ENCODE results near the gene PTPRC.

The PTPRC gene

DNA sequence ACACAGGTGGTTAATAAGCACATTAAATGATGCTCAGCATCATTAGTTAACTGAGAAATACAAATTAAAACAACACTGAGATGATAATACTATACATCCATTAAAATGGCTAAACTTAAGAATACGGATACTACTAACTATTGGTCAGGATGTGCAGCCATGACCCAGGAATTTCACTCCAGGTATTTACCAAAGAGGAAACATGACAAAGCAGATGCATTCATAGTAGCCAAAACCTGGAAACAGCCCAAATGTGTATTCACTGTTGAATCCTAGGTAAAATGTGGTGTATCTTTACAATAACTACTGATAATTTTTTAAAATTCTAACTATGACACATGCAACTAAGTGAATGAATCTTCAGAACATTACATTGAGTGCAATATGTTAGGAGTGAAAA lies 73.0 kb downstream of the PTPRC start:
- DNase-seq: no peak

DNA sequence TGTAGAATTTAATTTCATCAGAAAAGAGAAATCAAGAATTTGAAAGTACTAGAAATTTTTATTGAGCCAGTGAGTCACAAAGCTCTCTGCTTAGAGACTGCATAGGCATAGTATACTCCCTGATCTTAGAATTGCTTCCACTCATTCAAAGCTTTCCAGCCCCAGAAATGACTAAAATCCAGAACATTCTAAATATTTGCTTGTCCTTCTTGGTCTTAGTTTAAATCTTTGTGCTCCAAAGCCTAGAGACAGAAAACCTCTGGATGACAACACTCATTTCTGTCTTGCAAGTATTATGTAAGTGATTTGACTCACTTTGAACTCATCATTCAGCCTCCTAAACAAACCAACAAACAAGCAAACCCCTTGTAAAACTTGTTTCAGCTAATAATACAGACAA lies 74.2 kb downstream of the PTPRC start:
- no peak for DNase-seq

DNA sequence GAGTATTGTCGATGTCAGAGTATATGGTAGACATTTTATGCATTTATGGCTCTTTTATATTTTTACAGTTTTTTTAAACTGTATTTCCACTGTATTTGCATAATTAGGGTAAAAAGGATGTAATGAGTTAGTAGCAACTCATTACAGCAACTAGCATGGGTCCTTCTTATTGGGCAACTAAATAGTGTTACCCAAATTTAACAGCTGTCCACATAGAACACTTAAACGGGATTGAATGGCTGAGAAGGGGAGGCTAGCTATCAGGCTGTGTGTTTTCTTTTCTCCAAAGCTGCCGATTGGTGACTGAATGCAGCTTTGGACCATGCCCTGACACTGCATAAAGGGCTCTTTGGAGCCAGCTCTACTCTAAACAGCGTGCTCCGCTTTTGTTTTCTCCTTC lies 75.4 kb downstream of the PTPRC start:
- DNase-seq: no peak

DNA sequence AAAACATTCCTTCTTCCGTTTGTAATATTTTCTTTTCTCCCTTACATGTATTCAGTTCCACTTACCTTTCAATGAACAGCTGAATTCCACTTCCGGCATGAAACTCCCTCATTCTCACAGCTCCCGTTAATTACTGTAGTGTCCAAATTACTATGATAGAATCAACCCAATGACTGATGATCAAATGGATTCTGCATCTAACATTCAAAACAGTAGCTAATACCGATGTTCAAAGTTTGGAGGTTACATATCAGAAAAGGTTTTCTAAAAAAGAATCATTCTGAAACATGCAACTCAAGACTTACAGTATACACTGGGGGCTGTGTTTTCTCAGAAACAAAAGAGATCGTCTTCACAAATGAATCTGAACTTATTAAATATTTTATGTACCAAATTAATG lies 77.2 kb downstream of the PTPRC start:
- DNase-seq: no peak

DNA sequence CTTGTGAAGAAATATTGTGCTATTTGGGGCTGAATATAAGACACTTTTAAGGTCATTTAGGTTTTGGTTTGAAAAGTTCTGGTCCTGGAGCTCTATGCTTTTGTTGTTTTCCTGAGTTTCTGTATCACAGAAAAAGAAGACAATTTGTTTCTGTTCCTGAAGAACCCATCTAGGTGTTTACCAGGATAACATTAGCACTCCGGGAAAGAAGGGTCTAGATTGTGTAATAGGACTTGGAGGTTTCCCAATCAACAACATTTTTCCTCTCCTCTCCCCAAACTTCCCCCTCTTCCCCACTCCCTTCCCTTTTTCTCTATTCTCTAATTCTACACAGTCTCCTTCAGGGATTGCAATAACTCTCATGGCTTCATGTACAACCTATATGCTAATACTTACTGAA lies 78.7 kb downstream of the PTPRC start:
- no peak for DNase-seq

DNA sequence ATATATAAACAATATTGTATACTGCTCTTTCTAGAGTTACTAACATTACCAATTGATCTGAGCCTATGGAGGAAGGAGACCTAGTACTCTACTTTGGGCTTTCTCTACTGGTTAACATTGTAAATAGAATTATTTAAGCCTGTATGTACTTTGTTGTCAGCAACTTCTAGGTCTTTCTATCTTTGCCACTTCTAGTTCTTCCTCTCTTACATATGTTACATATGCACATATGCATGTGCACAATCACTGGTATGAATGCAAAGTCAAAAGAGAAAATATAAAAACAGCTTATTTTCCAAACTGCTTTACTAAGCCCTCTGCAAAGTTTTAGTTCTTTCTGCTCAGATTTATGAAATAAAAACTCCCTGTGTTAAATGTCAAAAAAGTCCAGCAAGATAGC lies 84.3 kb downstream of the PTPRC start:
- no peak for DNase-seq

DNA sequence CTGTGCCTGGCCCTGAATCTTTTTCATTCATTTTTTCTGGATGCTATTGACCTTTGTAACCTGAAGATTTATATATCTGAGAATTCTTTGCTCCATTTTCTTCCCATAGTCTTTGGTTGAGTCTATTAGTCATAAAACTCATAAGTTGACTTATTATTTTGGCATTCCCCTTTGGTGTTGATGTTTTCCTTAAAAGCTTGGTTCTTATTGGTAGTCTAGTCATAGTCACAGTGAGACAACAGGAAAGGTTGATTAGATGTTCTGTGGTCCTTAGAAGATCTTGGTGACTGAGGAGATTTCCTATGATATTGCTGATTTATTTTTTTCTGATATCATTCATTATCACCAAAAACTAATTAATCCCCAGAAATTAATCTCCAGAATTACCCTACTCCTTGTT lies 86.2 kb downstream of the PTPRC start:
- no peak for DNase-seq

DNA sequence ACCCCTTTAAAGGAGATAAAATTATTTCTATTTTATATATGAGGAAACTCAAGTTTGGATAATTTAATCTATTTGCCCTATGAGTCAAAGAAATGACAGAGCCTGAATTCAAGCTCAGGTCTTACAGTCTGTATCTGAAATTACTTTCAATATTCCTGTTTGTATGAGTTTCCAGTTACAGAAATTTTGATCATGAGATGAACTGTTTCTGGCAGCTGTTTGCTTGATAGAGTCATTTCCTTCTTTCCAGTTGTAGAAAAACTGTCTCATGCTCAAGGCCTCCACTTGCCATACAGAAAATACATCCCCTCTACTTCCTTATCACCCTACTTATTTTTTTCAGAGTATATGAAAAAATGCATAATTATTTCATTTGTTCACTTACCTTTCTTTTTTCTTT lies 87.6 kb downstream of the PTPRC start:
- DNase-seq: no peak

DNA sequence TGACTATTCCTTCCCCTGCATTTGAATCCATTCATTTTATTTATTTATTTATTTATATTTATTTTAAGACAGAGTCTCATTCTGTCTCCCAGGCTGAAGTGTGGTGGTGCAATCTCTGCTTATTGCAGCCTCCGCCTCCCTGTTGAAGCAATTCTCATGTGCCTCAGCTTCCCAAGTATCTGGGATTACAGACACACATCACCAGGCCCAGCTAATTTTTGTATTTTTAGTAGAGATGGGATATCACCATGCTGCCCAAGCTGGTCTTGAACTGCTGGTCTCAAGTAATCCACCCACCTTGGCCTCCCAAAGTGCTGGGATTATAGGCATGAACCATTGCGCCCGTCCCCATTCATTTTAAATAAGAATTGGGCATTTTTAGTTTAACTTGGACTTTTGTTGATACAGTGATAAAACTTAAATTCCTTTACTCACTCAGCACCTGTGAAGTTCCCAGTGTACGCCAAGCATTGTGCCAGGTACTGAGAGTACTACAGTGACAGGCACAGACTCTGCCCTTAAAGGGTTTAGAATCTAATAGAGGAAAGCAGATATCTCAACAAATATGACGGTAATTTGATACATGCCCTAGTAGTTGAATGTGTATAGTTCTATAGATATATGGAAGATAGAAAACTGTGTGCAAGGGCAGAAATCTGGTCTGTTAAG lies 90.5 kb downstream of the PTPRC start:
- no peak for DNase-seq

DNA sequence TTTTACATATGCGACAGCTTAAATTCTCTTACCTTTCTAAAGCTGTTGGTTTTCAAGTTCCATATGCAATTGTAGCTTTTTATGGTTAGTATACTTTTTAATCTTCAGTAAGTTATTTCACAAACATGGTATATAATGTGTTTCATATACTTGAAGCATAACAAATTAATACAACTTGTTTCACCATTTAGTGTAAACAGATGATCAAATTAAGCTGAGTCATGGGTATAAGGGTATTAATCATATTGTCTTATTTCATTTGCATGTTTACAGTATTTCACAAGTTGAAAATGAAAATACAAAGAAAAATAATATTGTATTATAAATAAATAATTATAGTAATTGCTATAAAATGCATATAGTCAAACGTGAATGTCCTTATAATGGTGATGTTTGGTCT lies 92.1 kb downstream of the PTPRC start:
- DNase-seq: no peak

DNA sequence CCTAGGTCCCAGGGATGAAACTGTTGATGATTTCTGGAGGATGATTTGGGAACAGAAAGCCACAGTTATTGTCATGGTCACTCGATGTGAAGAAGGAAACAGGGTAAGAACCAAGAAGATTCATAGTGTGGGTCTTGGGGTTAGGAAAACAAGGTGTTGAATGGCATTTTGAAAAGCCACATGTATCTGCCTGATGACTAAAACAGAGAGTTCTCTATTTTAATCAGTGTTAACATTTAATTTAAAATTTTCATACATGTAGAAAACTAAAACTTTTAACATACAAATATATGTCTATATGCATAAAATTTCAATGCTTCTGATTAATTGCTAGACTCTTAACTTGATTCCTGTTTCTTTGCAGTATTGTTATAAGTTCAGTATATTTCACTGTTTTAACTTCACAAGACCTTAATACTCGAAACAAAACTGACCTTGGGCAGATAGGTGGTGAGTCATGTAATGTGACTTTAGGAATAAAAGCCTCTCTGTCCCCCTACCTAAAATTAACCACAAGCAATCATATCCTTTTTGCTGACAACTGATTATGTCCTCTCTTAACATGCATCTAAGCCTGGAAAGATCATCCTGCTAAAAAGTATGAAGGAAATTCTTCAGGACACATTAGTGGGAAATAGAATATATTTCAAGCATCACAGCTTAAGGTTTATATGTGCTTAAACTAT lies 95.6 kb downstream of the PTPRC start:
- no peak for DNase-seq

DNA sequence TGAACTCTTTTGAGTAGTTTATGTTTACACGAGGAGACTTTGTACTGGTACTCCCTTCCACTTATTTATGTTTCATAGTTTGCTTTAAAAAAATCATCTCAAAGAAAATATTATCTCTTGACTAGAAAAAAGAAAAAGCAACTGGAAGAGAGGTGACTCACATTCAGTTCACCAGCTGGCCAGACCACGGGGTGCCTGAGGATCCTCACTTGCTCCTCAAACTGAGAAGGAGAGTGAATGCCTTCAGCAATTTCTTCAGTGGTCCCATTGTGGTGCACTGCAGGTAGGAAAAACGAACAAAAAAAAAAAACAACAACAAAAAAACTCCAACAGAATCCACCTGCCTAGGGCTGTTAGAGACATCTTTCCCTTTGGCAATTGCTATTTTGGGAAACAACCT lies 102.9 kb downstream of the PTPRC start:
- no peak for DNase-seq

DNA sequence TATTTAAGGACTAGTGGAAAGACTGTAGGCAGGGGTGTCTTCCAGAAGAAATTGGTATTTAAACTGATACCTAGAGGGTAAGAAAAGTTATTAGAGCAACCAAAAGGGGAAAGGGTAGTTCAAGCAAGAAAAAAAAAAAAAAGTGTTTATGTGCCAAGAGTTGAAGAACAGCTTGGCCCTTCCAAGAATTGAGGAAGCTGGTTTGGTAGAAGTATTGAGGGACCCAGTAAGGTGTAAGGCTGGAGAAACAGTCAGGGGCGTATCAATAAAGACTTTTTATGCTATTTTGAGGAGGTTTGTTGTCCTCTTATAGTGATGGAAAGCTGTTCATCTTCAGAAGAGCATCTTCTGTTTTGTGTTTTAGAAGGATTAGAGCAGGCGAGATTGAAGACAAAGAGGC lies 108.3 kb downstream of the PTPRC start:
- DNase-seq: no peak

DNA sequence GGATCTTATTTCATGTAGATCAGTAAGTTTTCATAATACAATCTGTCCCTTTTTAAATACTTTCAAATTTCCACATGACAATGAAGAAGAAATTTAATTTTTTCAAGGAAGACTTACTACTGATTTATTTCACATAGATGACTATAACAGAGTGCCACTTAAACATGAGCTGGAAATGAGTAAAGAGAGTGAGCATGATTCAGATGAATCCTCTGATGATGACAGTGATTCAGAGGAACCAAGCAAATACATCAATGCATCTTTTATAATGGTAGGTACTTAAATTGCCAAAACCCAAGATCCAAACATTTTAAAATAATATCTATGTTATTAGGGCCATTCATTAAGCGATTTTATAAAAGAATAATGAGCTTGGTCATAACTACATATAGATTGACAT lies 110.4 kb downstream of the PTPRC start:
- no peak for DNase-seq

DNA sequence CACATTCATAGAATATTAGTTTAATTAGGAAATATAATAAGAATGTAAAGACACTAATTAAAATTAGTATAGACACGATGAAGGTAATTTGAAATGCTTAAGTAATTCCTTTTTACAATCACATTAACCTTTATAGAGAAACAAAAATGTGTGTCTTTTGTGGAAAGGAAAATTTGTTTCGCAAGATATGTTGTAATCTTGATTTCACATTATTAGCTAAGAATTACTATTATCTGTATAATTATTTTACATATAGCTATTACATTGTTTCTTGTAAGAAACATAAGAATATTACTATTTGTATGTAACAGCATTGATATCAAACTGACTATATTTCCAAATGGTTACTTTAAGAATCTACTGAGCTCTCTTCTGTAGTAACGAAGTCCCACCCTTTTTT lies 111.2 kb downstream of the PTPRC start:
- DNase-seq: no peak

DNA sequence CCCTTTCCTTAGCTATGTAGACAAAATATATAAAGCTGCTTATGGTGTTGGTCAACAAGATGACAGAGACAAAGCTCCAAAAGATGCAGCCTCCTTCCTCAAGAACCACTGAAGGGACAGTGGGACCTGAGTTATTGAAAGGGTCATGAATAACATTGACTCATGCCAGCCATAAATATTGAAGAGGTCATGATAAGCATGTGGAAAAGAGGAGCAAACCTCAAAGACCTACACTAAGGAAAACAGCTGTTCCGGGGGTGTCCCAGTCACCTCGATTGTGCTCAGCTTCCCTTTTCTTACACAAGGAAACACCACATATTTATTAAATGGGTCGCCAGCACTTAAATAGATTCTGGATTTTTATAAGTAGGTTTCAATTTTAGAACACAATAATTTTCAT lies 112.9 kb downstream of the PTPRC start:
- no peak for DNase-seq

DNA sequence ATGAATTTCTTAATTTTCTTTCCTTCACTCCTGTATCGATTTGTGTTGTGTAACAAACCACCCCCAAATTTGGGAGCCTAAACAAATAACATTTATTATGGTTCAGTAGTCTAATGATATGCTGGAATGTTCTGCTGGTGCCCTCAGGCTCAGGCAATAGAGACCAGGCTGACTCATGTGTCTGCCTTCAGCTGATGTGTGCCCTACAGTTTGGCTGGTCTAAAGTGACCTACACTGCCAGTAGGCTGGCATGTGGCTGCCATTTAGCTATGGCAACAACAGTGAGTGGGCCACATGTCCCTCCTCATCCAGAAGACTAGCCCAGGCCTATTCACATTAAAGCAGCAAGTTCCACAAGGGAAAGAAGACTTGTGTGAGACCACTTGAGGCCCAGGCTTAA lies 115.8 kb downstream of the PTPRC start:
- DNase-seq: no peak

DNA sequence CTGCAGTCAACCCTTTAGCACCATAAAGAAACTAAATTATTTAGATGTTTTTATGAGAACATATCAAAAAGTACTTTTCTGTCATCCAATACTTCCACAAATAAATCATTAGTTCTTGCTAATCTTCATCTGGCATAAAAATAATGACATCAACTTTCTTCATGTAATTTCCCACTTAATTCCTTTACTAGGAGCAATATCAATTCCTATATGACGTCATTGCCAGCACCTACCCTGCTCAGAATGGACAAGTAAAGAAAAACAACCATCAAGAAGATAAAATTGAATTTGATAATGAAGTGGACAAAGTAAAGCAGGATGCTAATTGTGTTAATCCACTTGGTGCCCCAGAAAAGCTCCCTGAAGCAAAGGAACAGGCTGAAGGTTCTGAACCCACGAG lies 116.9 kb downstream of the PTPRC start:
- no peak for DNase-seq

DNA sequence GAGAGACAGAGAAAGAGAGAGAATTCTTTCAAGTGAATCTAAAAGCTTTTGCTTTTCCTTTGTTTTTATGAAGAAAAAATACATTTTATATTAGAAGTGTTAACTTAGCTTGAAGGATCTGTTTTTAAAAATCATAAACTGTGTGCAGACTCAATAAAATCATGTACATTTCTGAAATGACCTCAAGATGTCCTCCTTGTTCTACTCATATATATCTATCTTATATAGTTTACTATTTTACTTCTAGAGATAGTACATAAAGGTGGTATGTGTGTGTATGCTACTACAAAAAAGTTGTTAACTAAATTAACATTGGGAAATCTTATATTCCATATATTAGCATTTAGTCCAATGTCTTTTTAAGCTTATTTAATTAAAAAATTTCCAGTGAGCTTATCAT lies 117.6 kb downstream of the PTPRC start:
- DNase-seq: no peak

DNA sequence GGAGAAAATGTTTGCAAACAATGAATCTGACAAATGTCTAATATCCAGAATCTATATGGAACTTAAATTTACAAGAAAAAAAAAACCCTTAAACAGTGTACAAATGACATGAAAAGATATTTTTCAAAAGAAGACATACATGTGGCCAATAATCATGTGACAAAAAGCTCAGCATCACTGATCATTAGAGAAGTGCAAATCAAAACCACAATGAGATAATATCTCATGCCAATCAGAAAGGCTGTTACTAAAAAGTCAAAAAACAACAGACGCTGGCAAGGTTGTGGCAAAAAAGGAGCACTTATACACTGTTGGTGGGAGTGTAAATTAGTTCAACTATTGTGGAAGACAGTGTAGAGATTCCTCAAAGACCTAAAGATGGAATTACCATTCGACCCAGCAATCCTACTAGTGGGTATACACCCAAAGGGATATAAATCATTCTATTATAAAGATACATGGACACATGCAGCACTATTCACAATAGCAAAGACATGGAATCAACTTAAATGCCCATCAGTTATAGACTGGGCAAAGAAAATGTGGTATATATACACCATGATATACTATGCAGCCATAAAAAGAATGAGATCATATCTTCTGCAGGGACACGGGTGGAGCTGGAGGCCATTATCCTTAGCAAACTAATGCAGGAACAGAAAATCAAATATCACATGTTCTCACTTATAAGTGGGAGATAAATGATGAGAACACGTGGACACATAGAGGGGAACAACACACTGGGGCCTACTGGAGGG lies 123.2 kb downstream of the PTPRC start:
- DNase-seq: no peak

DNA sequence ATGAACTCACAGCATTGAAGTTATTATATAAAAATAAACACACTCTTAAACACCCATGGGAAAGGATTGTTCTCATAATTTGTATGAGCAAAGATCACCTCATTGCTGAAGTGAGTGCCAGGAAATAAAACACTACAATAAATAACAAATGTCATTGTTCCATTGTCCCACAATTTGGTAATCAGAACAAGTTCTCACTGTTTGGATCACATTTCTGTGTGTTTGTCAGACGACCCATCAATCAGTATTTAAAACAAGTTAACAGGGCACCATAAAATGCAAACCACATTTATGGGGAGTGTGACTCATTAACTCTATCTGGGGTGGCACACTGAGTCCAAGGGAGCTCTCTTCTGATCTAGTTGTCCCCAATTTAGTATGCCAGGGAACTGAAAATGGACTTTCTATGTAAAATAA lies 124.5 kb downstream of the PTPRC start:
- DNase-seq: no peak

DNA sequence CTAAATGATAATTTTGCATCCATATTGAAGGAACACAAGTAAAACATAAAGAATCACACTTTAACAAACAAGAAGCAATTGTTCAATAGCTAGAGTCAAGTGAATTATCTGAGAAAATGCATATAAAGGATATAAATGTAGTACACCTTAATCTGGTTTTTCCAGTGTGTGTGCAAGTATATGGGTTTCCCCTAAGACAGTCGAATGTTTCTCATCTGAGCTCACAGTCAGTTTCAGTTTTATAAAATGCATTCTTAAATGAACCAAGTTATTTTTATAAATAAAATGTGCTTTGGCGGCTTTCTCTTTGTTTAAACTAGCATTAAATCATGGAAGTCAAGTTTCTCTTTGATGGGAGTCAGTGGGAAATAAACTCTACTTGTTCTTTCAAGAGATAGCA lies 125.9 kb downstream of the PTPRC start:
- DNase-seq: no peak

DNA sequence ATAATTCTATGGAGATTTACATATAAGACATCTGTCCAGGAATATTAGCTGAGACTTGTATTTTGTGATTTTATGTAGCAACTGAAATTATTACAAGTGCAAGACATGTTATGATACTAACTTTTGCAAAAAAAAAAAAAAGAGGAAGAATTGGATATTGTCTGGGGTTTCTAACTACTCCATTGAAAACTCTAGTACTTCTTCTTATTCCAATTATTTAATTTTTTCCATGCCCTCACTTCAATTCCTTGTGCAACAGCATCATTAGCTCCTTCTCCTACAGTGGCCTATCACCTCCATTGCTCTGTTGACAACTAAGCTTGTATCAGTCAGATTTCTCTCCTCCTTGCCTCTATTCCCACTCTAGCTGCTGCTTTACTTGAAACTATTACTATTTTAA lies 126.6 kb downstream of the PTPRC start:
- DNase-seq: no peak

DNA sequence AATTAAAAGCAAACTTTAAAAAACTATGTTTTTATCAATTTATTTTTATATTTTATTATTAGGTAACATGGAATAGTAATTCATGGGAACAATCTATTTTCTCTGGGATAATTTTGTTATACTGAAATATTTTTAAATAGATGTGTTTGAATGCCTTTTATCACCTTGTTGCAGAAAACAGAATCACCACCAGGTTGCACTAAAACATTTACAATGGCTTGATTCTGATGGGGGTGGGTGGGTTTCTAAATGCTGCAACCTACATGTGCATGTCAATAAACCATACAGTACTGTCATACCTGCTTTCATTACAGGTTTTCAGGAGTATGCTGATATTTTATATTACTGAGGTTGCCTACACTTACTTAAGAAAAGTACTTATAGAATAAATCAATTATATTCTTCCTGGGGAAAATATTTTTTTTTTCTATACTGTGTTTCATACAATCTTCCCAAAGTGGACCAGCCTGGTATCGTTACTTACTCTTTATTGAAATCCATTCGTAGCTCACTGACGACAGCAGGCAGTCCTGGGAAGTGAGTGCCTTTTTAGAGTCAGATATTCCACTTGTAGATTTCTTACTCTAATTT lies 132.8 kb downstream of the PTPRC start:
- no peak for DNase-seq
